Hepatocyte (in vitro differentiated cells): Measurements from ENCODE around the gene PRKG1. TPM values are rescaled to one million over a fixed set of nuclear protein-coding genes. Genes with fewer than 3 reads are reported as not detected.
"Not testable (repeated sequence)": the region's sequence is repeated elsewhere in the genome, so short reads cannot be mapped to it uniquely, and the experiment has no call there.

Source experiments
- DNase-seq: peaks from one replicate; pipeline ENCODE4 v3.0.0-alpha.2; 2016; ENCODE audit warnings: low spot score
- H2AFZ ChIP-seq: fragments of 200-600 bp; sonication (generic); 2 replicates; pipeline ENCODE4 v1.6.0; 2016; ENCODE audit warnings: antibody characterized with exemption, mild to moderate bottlenecking
- H3K27ac ChIP-seq: fragments of 200-600 bp; sonication (generic); 2 replicates; pipeline ENCODE4 v1.5.1; 2016; ENCODE audit warnings: mild to moderate bottlenecking
- H3K27me3 ChIP-seq: fragments of 200-600 bp; sonication (generic); 2 replicates; pipeline ENCODE4 v1.6.1; 2016
- H3K36me3 ChIP-seq: fragments of 200-600 bp; sonication (generic); replicated peaks from 2 replicates; pipeline ENCODE4 v1.5.1; 2016; ENCODE audit warnings: low read depth; ENCODE audit not compliant: insufficient read depth
- H3K4me1 ChIP-seq: fragments of 200-600 bp; sonication (generic); 2 replicates; pipeline ENCODE4 v1.5.1; 2016; ENCODE audit warnings: mild to moderate bottlenecking, moderate library complexity; ENCODE audit not compliant: insufficient read depth
- H3K4me2 ChIP-seq: fragments of 200-600 bp; sonication (generic); 2 replicates; pipeline ENCODE4 v1.6.0; 2016
- H3K4me3 ChIP-seq: fragments of 200-600 bp; sonication (generic); 2 replicates; pipeline ENCODE4 v1.5.1; 2016; ENCODE audit warnings: mild to moderate bottlenecking
- H3K79me2 ChIP-seq: fragments of 200-600 bp; sonication (generic); 2 replicates; pipeline ENCODE4 v1.6.0; 2017; ENCODE audit warnings: mild to moderate bottlenecking
- H3K9me2 ChIP-seq: fragments of 200-600 bp; sonication (generic); replicated peaks from 2 replicates; pipeline ENCODE4 v1.6.0; 2017; ENCODE audit warnings: mild to moderate bottlenecking; ENCODE audit not compliant: insufficient read depth
- H3K9me3 ChIP-seq: fragments of 200-600 bp; sonication (generic); 2 replicates; pipeline ENCODE4 v1.5.1; 2016; ENCODE audit warnings: low read depth, mild to moderate bottlenecking
- H4K20me1 ChIP-seq: fragments of 200-600 bp; sonication (generic); 2 replicates; pipeline ENCODE4 v1.6.0; 2016; ENCODE audit warnings: mild to moderate bottlenecking; ENCODE audit not compliant: insufficient read depth, poor library complexity, severe bottlenecking
- EZH2 ChIP-seq: fragments of 200-600 bp; sonication (generic); IDR thresholded peaks from 2 replicates; pipeline ENCODE4 v1.6.1; 2016; ENCODE audit warnings: antibody characterized with exemption, mild to moderate bottlenecking, borderline replicate concordance
- EZH2phosphoT487 ChIP-seq: fragments of 200-600 bp; sonication (generic); IDR thresholded peaks from one replicate; pipeline ENCODE4 v1.6.1; 2018; ENCODE audit warnings: antibody characterized with exemption, mild to moderate bottlenecking, low read depth, moderate library complexity; ENCODE audit not compliant: unreplicated experiment, severe bottlenecking
- WGBS: methylation state at CpG from one replicate; pipeline ENCODE4 v1.1.6; 2016; ENCODE audit warnings: low lambda C conversion rate; ENCODE audit errors: missing lambda C conversion rate; 5-methylcytosine and 5-hydroxymethylcytosine counted together
- polyA plus RNA-seq: library from polyadenylated mRNA; unstranded; fragments of >200 nt; fragmentation: Nextera tagmentation; extraction: Ambion mirVana; gene quantifications from 2 replicates; pipeline ENCODE4 v1.2.1, GENCODE V29; 2016
- total RNA-seq: library from RNA; depleted of rRNA; stranded (reverse); fragments of >200 nt; gene quantifications from 2 replicates; pipeline ENCODE4 v1.2.3, GENCODE V29; 2014
- TF ChIP-seq, protein P1 (sequence below): fragments of 200-600 bp; sonication (generic); IDR thresholded peaks from 2 replicates; pipeline ENCODE4 v1.5.1; 2016; ENCODE audit warnings: antibody characterized with exemption, mild to moderate bottlenecking; ENCODE audit not compliant: poor library complexity

PRKG1 gene
- total and polyA plus RNA-seq, 2 experiments from 2014 or later = 4.0 to 8.1 TPM

DNA sequence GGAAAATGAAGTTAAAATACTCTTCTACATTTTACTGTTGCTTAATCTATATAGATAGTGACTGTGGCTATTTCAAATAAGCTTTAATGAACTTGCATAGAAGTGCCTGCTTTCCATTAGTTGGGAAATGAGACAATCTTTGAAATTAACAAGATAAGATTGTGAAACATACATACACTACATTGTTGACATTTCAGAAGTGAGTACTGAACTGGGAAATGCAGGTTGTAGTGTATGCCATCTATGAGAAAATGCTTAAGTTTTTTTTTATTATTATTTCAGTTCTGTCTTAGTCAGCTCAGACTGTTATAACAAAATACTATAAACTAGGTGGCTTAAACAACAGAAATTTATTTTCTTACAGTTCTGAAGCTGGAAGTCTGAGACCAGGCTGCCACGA, 674.7 kb downstream of the PRKG1 start:
- no peak for DNase-seq
- H3K4me3 ChIP-seq = no peak overlapping the region
- H3K79me2 ChIP-seq = no peaks in the 10 kb centered on the region
- H2AFZ ChIP-seq = no peak overlapping the region
- TF ChIP-seq EZH2 (no peak), EZH2phosphoT487 (no peak)
- TF ChIP-seq, protein P1, sequence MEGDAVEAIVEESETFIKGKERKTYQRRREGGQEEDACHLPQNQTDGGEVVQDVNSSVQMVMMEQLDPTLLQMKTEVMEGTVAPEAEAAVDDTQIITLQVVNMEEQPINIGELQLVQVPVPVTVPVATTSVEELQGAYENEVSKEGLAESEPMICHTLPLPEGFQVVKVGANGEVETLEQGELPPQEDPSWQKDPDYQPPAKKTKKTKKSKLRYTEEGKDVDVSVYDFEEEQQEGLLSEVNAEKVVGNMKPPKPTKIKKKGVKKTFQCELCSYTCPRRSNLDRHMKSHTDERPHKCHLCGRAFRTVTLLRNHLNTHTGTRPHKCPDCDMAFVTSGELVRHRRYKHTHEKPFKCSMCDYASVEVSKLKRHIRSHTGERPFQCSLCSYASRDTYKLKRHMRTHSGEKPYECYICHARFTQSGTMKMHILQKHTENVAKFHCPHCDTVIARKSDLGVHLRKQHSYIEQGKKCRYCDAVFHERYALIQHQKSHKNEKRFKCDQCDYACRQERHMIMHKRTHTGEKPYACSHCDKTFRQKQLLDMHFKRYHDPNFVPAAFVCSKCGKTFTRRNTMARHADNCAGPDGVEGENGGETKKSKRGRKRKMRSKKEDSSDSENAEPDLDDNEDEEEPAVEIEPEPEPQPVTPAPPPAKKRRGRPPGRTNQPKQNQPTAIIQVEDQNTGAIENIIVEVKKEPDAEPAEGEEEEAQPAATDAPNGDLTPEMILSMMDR = no peak
- no peaks in the 10 kb centered on the region for H3K4me1 ChIP-seq
- no peaks in the 10 kb centered on the region for H3K36me3 ChIP-seq
- H3K9me2 ChIP-seq = no peaks in the 10 kb centered on the region
- H3K27me3 ChIP-seq = no peaks in the 10 kb centered on the region
- H3K27ac ChIP-seq = no peak overlapping the region
- 77% methylated on average over 1 of the region's 1 CpG for WGBS
- no peaks in the 10 kb centered on the region for H4K20me1 ChIP-seq
- no peak overlapping the region for H3K4me2 ChIP-seq
- H3K9me3 ChIP-seq = no peaks in the 10 kb centered on the region

DNA sequence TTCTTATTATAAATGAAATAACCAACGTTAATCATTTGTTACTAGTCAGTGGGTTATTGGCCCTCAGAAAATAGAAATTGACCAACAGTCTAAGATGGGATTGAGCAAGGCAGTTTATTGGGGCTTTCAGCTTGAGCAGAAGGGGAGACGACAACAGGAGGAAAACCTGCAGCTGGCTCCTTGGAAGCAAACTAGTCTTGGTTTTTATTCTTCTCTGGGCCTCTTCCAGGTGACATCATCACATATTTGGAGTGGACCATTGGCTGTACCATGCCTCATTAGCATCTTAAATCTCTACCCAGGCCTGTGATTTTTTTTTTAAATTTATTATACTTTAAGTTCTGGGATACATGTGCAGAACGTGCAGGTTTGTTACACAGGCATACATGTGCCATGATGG, 684.1 kb downstream of the PRKG1 start:
- no peaks in the 10 kb centered on the region for H3K27me3 ChIP-seq
- TF ChIP-seq, protein P1 = no peak
- TF ChIP-seq EZH2phosphoT487 (no peak), EZH2 (no peak)
- H3K4me2 ChIP-seq = no peak overlapping the region

DNA sequence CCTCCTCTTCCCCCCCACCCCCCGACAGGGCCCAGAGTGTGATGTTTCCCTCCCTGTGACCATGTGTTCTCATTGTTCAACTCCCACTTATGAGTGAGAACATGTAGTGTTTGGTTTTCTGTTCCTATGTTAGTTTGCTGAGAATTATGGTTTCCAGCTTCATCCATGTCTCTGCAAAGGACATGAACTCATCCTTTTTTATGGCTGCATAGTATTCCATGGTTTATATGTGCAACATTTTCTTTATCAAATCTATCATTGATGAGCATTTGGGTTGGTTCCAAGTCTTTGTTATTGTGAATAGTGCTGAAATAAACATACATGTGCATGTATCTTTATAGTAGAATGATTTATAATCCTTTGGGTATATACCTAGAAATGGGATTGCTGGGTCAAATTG, 684.6 kb downstream of the PRKG1 start:
- H3K36me3 ChIP-seq, DNase-seq, H3K4me1 ChIP-seq, H3K9me2 ChIP-seq, H4K20me1 ChIP-seq, H3K79me2 ChIP-seq, H2AFZ ChIP-seq, H3K27ac ChIP-seq, H3K4me2 ChIP-seq, H3K9me3 ChIP-seq, H3K27me3 ChIP-seq, H3K4me3 ChIP-seq: not testable (repeated sequence)
- 75% methylated on average over 1 of the region's 1 CpG for WGBS

More for the DNA sequence above, 684.1 kb downstream of the PRKG1 start:
- Histone ChIP-seq H3K4me1 (no peaks in the 10 kb centered on the region), H3K9me2 (no peaks in the 10 kb centered on the region), H3K9me3 (no peaks in the 10 kb centered on the region), H2AFZ (no peak overlapping the region), H3K79me2 (no peaks in the 10 kb centered on the region), H3K36me3 (no peaks in the 10 kb centered on the region), H4K20me1 (no peaks in the 10 kb centered on the region), H3K4me3 (no peak overlapping the region), H3K27ac (no peak overlapping the region)
- no peak for DNase-seq
- 92% methylated on average over 3 of the region's 3 CpGs for WGBS

DNA sequence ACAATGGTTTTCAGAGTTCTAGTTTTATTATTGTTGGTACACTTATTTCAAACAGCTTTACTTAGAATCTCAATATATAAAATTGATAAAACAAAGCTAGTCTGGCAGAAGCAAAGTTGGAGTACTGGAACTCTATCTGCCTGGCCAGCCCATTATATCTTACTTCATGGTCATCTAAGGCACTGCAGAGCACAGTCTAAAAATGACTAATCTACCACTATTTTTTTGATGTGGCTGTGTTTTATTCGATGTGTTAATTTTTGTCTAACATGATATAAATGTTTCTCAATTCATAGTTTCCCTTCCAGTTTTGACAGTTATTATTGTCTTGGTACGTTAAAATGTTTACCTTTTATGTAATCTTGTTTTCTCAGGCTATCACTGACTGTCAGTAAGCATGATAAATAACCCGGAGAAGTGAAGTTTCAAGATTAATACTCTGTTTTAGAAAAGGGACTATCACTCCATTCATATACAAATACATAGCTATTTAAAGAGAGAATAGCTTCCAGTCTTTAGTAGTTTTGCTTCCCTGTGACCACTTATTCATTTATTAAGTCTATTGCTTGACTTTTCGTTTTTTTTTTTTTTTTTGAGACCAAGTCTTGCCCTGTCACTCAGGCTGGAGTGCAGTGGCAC, 685.7 kb downstream of the PRKG1 start:
- no peak overlapping the region for H3K4me2 ChIP-seq
- 55% methylated on average over 4 of the region's 4 CpGs for WGBS
- H3K4me3 ChIP-seq = no peak overlapping the region
- H3K79me2 ChIP-seq = no peaks in the 10 kb centered on the region
- no peak for DNase-seq
- no peaks in the 10 kb centered on the region for H4K20me1 ChIP-seq
- no peak overlapping the region for H2AFZ ChIP-seq
- TF ChIP-seq, protein P1 = no peak
- TF ChIP-seq EZH2phosphoT487 = no peak
- no peak for TF ChIP-seq EZH2
- no peaks in the 10 kb centered on the region for H3K9me2 ChIP-seq
- H3K27ac ChIP-seq = no peak overlapping the region
- H3K4me1 ChIP-seq = no peaks in the 10 kb centered on the region
- H3K27me3 ChIP-seq = no peaks in the 10 kb centered on the region
- H3K36me3 ChIP-seq = no peaks in the 10 kb centered on the region
- H3K9me3 ChIP-seq = no peaks in the 10 kb centered on the region
